ENCODE data around the gene SH3GL1. TPM values are rescaled to one million over a fixed set of nuclear protein-coding genes. Genes with fewer than 3 reads are reported as not detected.

The SH3GL1 gene
- total RNA-seq, 1 experiment from 2014 or later: 108 TPM

- H3K4me1 ChIP-seq (ENCODE audit: insufficient read depth, low read length, poor library complexity, severe bottlenecking): peaks cover 17% of the 10 kb centered on the region
- ChIA-PET POLR2A (ENCODE audit: low non-redundant PET) (no interaction called here), CTCF (no interaction called here)
- no peaks in the 10 kb centered on the region for H3K27me3 ChIP-seq (replicated peaks; ENCODE audit: insufficient read depth, low read depth, low read length, poor library complexity)
- BruUV-seq (replicated peaks): no TSS peak
- no peak overlapping the region for H3K4me3 ChIP-seq (ENCODE audit: low read depth, low read length, poor library complexity, severe bottlenecking)
- H3K36me3 ChIP-seq (ENCODE audit: insufficient read depth, low read length, poor library complexity, severe bottlenecking): peaks cover 12% of the 10 kb centered on the region
- peak overlapping the region; percentile 47 for H3K27ac ChIP-seq (ENCODE audit: low read depth, low read length, poor library complexity, severe bottlenecking)
- TF ChIP-seq EZH2 (IDR thresholded peaks at IDR 0.05; ENCODE audit: borderline replicate concordance, low read depth, low read length, poor library complexity, severe bottlenecking) (no peak), CTCF (conservative IDR thresholded peaks at IDR 0.05; ENCODE audit: low read depth, low read length) (no peak)
- no peaks in the 10 kb centered on the region for H3K9me3 ChIP-seq (ENCODE audit: low read depth, low read length, poor library complexity, severe bottlenecking)
- intact Hi-C loops (cut with micrococcal nuclease; ENCODE audit: unreplicated experiment): no loop called here
- DNase-seq (ENCODE audit: low spot score): no peak
Observed at GRCh38 chr19:4369109-4369887, 31.0 kb downstream of the SH3GL1 start.

DNA sequence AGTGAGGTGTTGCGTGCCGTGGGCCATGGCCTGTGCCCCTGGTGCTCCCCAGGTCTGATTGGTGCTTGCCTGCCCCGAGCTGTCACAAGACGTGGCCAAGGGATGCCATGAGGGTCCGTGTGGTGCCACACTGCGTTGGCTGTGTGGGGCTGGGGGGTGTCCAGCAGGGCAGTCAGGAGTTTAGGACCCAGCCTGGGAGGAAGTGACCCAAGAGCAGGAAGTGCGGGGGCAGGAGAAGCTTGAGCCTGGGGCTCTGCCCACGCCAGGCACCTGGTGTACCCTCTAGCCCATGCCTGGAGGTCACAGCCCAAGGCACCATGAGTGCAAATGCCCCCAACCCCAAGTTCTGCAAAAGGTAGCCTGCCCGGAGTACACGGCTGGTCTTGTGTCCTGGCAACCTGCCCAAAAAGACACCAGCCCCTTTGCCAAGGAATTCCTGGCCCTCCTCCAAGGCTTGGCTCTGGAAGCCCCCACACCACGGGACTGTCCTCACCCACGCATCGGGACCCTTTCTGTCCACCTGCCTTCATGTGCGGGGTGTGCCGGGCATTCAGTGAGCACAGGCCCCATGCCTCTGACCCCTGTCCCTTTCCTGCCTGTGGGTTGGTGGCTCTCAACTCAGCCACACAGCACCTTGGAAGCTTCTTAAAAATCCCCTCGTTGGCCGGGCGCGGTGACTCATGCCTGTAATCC lies 32.1 kb downstream of the SH3GL1 start:
- intact Hi-C loops (cut with micrococcal nuclease; ENCODE audit: unreplicated experiment): no loop called here
- no TSS peak for BruUV-seq (replicated peaks)
- peaks cover 10% of the 10 kb centered on the region for H3K4me1 ChIP-seq (ENCODE audit: insufficient read depth, low read length, poor library complexity, severe bottlenecking)

GRCh38 chr19:4367781-4368127 lies 32.6 kb downstream of the SH3GL1 start:
- peak overlapping the region; percentile 54 for H3K27ac ChIP-seq (ENCODE audit: low read depth, low read length, poor library complexity, severe bottlenecking)
- BruUV-seq (replicated peaks): no TSS peak
- intact Hi-C loops (cut with micrococcal nuclease; ENCODE audit: unreplicated experiment): no loop called here
- ChIA-PET POLR2A (ENCODE audit: low non-redundant PET) (no interaction called here), CTCF (no interaction called here)
- H3K27me3 ChIP-seq (replicated peaks; ENCODE audit: insufficient read depth, low read depth, low read length, poor library complexity): no peaks in the 10 kb centered on the region
- TF ChIP-seq CTCF (conservative IDR thresholded peaks at IDR 0.05; ENCODE audit: low read depth, low read length) (no peak), EZH2 (IDR thresholded peaks at IDR 0.05; ENCODE audit: borderline replicate concordance, low read depth, low read length, poor library complexity, severe bottlenecking) (no peak)
- no peaks in the 10 kb centered on the region for H3K9me3 ChIP-seq (ENCODE audit: low read depth, low read length, poor library complexity, severe bottlenecking)
- H3K36me3 ChIP-seq (ENCODE audit: insufficient read depth, low read length, poor library complexity, severe bottlenecking): peaks cover 21% of the 10 kb centered on the region
- no peak for DNase-seq (ENCODE audit: low spot score)
- no peak overlapping the region for H3K4me3 ChIP-seq (ENCODE audit: low read depth, low read length, poor library complexity, severe bottlenecking)
- H3K4me1 ChIP-seq (ENCODE audit: insufficient read depth, low read length, poor library complexity, severe bottlenecking): peaks cover 10% of the 10 kb centered on the region

More for the DNA sequence above, 32.1 kb downstream of the SH3GL1 start:
- Histone ChIP-seq H3K4me3 (ENCODE audit: low read depth, low read length, poor library complexity, severe bottlenecking) (no peak overlapping the region), H3K27me3 (replicated peaks; ENCODE audit: insufficient read depth, low read depth, low read length, poor library complexity) (no peaks in the 10 kb centered on the region), H3K27ac (ENCODE audit: low read depth, low read length, poor library complexity, severe bottlenecking) (peak overlapping the region; percentile 54), H3K36me3 (ENCODE audit: insufficient read depth, low read length, poor library complexity, severe bottlenecking) (peaks cover 19% of the 10 kb centered on the region), H3K9me3 (ENCODE audit: low read depth, low read length, poor library complexity, severe bottlenecking) (no peaks in the 10 kb centered on the region)
- no peak for TF ChIP-seq CTCF (conservative IDR thresholded peaks at IDR 0.05; ENCODE audit: low read depth, low read length)
- no peak for TF ChIP-seq EZH2 (IDR thresholded peaks at IDR 0.05; ENCODE audit: borderline replicate concordance, low read depth, low read length, poor library complexity, severe bottlenecking)
- no peak for DNase-seq (ENCODE audit: low spot score)
- CTCF ChIA-PET: no interaction called here
- POLR2A ChIA-PET (ENCODE audit: low non-redundant PET): no interaction called here
